ENCODE data around the gene TBC1D16. TPM values are rescaled to one million over a fixed set of nuclear protein-coding genes. Genes with fewer than 3 reads are reported as not detected.

TBC1D16 gene
- total RNA-seq, 3 donors from 2014 or later (not counting 1 experiment from before 2014, with no cell fraction given), result 0.49 to 1.00 (median 0.65) TPM

DNA sequence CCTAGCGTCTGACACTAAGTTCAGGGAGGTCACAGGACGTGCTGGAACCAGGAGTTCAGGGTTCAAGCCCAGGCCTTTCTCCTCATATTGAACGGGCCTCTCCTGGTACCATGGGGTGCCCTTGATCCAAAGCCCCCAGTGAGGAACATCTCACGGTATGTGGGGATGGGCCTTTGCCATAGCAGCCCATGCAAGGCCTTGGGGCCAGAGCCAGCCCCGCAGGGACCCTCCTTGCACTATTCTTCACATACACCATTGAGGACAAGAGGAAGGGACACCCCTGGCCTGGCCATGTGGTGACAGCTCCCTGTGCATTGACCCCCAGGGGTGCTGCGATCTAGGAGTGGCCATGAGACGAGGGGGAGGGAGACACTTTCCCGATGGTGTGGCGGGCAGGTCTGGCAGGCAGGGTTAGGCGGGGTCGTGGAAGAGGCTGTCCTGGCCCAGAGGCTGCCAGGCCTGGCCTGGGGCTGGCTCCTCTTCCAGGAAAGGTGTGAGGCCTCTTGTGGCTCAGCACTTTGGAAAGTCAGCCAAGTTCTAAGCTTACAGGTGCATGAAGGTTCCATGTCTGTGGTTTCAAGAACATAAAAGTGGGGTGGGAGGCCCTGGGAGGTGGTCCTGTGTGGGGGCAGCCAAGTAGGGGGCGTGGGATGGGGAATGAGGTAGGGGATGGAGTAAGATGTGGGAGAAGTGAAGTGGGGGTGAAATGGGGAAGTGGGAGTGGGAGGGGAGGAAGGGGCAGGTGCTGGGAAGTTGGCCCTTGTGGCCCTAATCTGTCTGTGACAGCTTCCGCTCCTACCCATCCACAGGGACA is 107.8 kb downstream of the TBC1D16 start:
- peaks cover 8 to 30% of the 10 kb centered on the region in 2 donors for H3K27me3 Mint-ChIP-seq (ENCODE audit: low read depth in 2 of 2)
- H3K27me3 ChIP-seq (ENCODE audit: control insufficient read depth, insufficient read depth, low read length), result peaks cover 17% of the 10 kb centered on the region
- H3K27ac ChIP-seq (ENCODE audit: low read length), result no peak overlapping the region
- peaks cover 17% of the 10 kb centered on the region for H3K4me1 ChIP-seq (ENCODE audit: control insufficient read depth, insufficient read depth, low read length)
- no peaks in the 10 kb centered on the region for H3K9me3 ChIP-seq (ENCODE audit: control insufficient read depth, insufficient read depth, low read length)
- TF ChIP-seq, protein P1, sequence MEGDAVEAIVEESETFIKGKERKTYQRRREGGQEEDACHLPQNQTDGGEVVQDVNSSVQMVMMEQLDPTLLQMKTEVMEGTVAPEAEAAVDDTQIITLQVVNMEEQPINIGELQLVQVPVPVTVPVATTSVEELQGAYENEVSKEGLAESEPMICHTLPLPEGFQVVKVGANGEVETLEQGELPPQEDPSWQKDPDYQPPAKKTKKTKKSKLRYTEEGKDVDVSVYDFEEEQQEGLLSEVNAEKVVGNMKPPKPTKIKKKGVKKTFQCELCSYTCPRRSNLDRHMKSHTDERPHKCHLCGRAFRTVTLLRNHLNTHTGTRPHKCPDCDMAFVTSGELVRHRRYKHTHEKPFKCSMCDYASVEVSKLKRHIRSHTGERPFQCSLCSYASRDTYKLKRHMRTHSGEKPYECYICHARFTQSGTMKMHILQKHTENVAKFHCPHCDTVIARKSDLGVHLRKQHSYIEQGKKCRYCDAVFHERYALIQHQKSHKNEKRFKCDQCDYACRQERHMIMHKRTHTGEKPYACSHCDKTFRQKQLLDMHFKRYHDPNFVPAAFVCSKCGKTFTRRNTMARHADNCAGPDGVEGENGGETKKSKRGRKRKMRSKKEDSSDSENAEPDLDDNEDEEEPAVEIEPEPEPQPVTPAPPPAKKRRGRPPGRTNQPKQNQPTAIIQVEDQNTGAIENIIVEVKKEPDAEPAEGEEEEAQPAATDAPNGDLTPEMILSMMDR (IDR thresholded peaks at IDR 0.05), result no peak
- H3K4me3 Mint-ChIP-seq, result no peak overlapping the region
- no peaks in the 10 kb centered on the region for H3K4me1 Mint-ChIP-seq
- DNase-seq, result no peak
- H3K9me3 Mint-ChIP-seq, result no peaks in the 10 kb centered on the region
- intact Hi-C loops (cut with micrococcal nuclease), result no loop called here
- no peak overlapping the region for H3K27ac Mint-ChIP-seq
- no peaks in the 10 kb centered on the region for H3K36me3 Mint-ChIP-seq
- H3K4me3 ChIP-seq (ENCODE audit: low read length), result no peak overlapping the region
- no peak for ATAC-seq
- WGBS (ENCODE audit: insufficient coverage), result 82% methylated on average over 13 of the region's 13 CpGs
- no peaks in the 10 kb centered on the region for H3K36me3 ChIP-seq (ENCODE audit: control insufficient read depth, insufficient read depth, low read length)

DNA sequence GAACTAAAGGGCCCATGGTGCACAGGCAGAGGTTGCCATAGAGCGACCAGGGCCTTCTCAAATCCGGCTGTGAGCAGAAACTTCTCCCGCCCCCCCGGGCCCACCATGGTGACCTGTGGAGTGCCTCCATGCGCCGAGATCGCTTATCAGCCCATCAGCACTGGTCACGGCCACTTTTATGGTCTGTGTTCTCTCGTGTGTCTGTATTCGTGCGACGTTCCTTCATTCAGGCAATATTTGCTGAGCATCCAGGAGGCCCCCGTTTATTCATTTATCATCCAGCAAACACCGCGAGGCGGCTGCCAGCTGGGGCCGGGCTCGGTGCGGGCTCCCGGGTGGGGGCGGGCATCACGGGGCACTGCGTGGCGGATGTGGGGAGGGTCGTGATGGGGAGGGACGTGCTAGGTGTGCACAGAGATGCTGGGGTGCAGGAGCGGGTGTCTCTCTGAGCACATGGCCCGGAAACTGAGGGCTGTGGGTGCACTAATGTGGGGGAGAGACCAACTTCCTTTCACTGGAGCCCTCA is 108.5 kb downstream of the TBC1D16 start:
- TF ChIP-seq, protein P1 (IDR thresholded peaks at IDR 0.05), result no peak
- no peak for ATAC-seq
- intact Hi-C loops (cut with micrococcal nuclease), result no loop called here
- H3K4me3 Mint-ChIP-seq, result no peak overlapping the region
- H3K27me3 Mint-ChIP-seq (ENCODE audit: low read depth in 2 of 2), result peaks cover 1 to 25% of the 10 kb centered on the region in 2 donors
- Histone ChIP-seq H3K4me3 (ENCODE audit: low read length) (no peak overlapping the region), H3K36me3 (ENCODE audit: control insufficient read depth, insufficient read depth, low read length) (no peaks in the 10 kb centered on the region), H3K27me3 (ENCODE audit: control insufficient read depth, insufficient read depth, low read length) (peaks cover 17% of the 10 kb centered on the region), H3K4me1 (ENCODE audit: control insufficient read depth, insufficient read depth, low read length) (peaks cover 17% of the 10 kb centered on the region), H3K27ac (ENCODE audit: low read length) (no peak overlapping the region), H3K9me3 (ENCODE audit: control insufficient read depth, insufficient read depth, low read length) (no peaks in the 10 kb centered on the region)
- no peaks in the 10 kb centered on the region for H3K36me3 Mint-ChIP-seq
- no peaks in the 10 kb centered on the region for H3K9me3 Mint-ChIP-seq
- WGBS (ENCODE audit: insufficient coverage), result 77% methylated on average over 28 of the region's 28 CpGs
- no peaks in the 10 kb centered on the region for H3K4me1 Mint-ChIP-seq
- H3K27ac Mint-ChIP-seq, result no peak overlapping the region
- peak in 1 of 2 donors; percentile 42 for DNase-seq

DNA sequence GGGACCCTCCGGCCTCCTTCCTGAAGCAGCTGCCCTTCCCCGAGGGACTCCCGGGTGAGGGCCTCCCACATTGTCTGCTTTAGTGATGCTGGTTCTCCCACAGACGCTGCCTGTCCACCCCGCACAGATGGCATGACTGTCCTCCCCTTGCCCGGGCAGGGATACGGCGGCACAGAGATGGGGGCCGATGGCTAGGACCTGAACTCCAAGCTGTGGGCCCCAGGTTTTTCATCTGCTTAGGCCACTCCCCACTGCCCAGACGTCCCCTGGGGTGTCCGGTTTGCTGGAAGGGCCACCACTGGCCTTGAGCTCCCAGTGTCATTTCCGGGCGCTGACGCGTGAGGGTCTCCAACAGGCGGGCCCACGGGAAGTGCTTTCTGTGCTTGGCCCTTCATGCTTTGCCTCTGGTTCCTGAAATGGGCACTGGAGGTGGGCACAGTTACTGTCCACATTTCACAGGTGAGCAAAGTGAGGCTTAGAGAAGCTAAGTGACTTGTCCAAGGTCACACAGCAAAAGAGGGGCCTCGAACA is 109.0 kb downstream of the TBC1D16 start:
- Histone ChIP-seq H3K36me3 (ENCODE audit: control insufficient read depth, insufficient read depth, low read length) (no peaks in the 10 kb centered on the region), H3K9me3 (ENCODE audit: control insufficient read depth, insufficient read depth, low read length) (no peaks in the 10 kb centered on the region), H3K4me3 (ENCODE audit: low read length) (no peak overlapping the region), H3K27me3 (ENCODE audit: control insufficient read depth, insufficient read depth, low read length) (peaks cover 17% of the 10 kb centered on the region), H3K27ac (ENCODE audit: low read length) (no peak overlapping the region), H3K4me1 (ENCODE audit: control insufficient read depth, insufficient read depth, low read length) (peaks cover 17% of the 10 kb centered on the region)
- DNase-seq, result no peak
- H3K27ac Mint-ChIP-seq, result no peak overlapping the region
- H3K9me3 Mint-ChIP-seq, result no peaks in the 10 kb centered on the region
- TF ChIP-seq, protein P1 (IDR thresholded peaks at IDR 0.05), result no peak
- no peaks in the 10 kb centered on the region for H3K36me3 Mint-ChIP-seq
- H3K4me3 Mint-ChIP-seq, result no peak overlapping the region
- H3K4me1 Mint-ChIP-seq, result no peaks in the 10 kb centered on the region
- 94% methylated on average over 18 of the region's 18 CpGs for WGBS (ENCODE audit: insufficient coverage)
- no peak for ATAC-seq
- intact Hi-C loops (cut with micrococcal nuclease), result no loop called here
- peaks cover 0 to 24% of the 10 kb centered on the region in 2 donors for H3K27me3 Mint-ChIP-seq (ENCODE audit: low read depth in 2 of 2)
